Right cardiac atrium (tissue), 5 donors: ENCODE data around the gene C10orf143. TPM values are rescaled to one million over a fixed set of nuclear protein-coding genes. Genes with fewer than 3 reads are reported as not detected.

Experiments used
- ATAC-seq, 2 donors: fragments of 200-7000 bp; cut with Tn5 transposase; one replicate each; pipeline versions ENCODE4 v1.8.0 to v1.9.1; 2020; ENCODE audit warnings: moderate library complexity in 2 of 2, mild to moderate bottlenecking in 1 of 2
- DNase-seq, 3 donors: peaks; one replicate each; pipeline ENCODE4 v3.0.0-alpha.2; 2020
- H3K27ac ChIP-seq: one replicate; pipeline ENCODE4 v1.5.1; 2013; ENCODE audit warnings: mild to moderate bottlenecking, low read length, control low read depth, moderate library complexity
- H3K27me3 ChIP-seq: one replicate; pipeline ENCODE4 v1.6.1; 2013; ENCODE audit not compliant: control insufficient read depth, insufficient read depth
- H3K4me1 ChIP-seq: one replicate; pipeline ENCODE4 v1.6.1; 2013; ENCODE audit warnings: low read length; ENCODE audit not compliant: control insufficient read depth, insufficient read depth
- H3K4me3 ChIP-seq: one replicate; pipeline ENCODE4 v1.5.1; 2013; ENCODE audit warnings: low read length, control low read depth
- H3K9me3 ChIP-seq: one replicate; pipeline ENCODE4 v1.6.1; 2013; ENCODE audit warnings: low read length; ENCODE audit not compliant: control insufficient read depth
- WGBS: extraction: QIAGEN DNeasy Blood & Tissue Kit; methylation state at CpG from one replicate; pipeline ENCODE4 v1.1.7; 2013; 5-methylcytosine and 5-hydroxymethylcytosine counted together
- intact Hi-C, 4 donors: fragments of 100-400 bp; cut with DNase I; formaldehyde crosslinking; loops; one replicate each; pipeline versions ENCODE4 v1.11.0 to v1.14.0; 2022 to 2023
- polyA plus RNA-seq: library from polyadenylated mRNA; stranded (reverse); fragments of 200-250 nt; gene quantifications from one replicate; pipeline ENCODE4 v1.2.3, GENCODE V29; 2013
- total RNA-seq, 4 donors: library from RNA; stranded (reverse); fragmentation: NEBNext Ultra II Directional; extraction: Animal tissue kit (Norgen Biotek cat#: 25700); gene quantifications; one replicate each; pipeline ENCODE4 v1.2.1, GENCODE V29; 2021
- donor health status: healthy with polysubstance abuse.
- donor health status: DM: no; HTN: yes; CAD: no.
- donor health status: DM: no; HTN: no; CAD: no.
- donor health status: DM: no; HTN: yes; CAD: no; lungs with severe emphysema.
- donor health status: DM: yes; HTN: yes; CAD: no.

C10orf143 gene
- total and polyA plus RNA-seq, 5 donors = 1.7 to 4.0 (median 2.4) TPM

DNA sequence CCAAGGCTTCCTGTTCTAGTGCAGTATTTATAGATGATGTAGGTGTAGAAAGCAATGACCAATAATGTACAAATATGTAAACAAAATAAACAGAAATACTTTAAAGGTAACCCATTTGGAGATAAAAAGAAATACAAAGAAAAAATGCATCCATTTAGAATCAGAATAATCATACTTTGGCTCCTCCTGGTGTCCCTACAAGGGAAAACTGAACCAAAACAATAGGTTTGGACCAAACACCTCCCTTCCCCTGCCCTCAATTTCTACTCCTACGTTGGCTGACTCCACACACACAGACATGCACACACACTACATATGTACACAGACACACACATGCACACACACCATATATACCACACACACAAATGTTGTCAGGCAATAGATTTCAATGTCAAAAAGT is 36.0 kb downstream of the C10orf143 start:
- Histone ChIP-seq H3K27me3 (no peaks in the 10 kb centered on the region), H3K4me1 (no peaks in the 10 kb centered on the region), H3K27ac (no peak overlapping the region), H3K9me3 (no peaks in the 10 kb centered on the region), H3K4me3 (no peak overlapping the region)
- no peak for ATAC-seq
- DNase-seq = no peak
- WGBS = 56% methylated on average over 1 of the region's 1 CpG
- intact Hi-C loops = no loop called here

DNA sequence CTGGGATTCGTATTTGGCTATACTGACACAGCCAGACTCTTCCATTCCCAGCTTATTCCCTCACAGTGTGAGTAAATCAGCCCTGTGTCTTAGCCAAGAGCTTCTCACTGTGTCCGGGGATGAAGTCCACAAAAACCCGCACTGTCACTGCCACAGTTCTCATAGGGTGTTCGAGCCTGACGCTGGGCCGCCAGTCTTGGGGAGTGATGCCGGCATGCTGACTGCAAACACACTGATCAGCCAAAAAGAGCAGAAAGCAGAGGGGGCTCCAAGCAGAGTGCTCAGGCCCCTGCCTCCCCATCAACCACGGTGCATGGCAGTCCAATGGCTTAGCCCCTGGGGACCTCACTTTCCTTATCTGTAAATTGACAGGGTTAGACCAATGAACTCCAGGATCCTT is 36.7 kb downstream of the C10orf143 start:
- H3K4me3 ChIP-seq = no peak overlapping the region
- no peak for DNase-seq
- H3K9me3 ChIP-seq = no peaks in the 10 kb centered on the region
- ATAC-seq = no peak
- WGBS = 95% methylated on average over 8 of the region's 8 CpGs
- H3K4me1 ChIP-seq = no peaks in the 10 kb centered on the region
- H3K27me3 ChIP-seq = no peaks in the 10 kb centered on the region
- intact Hi-C loops = no loop called here
- H3K27ac ChIP-seq = no peak overlapping the region

DNA sequence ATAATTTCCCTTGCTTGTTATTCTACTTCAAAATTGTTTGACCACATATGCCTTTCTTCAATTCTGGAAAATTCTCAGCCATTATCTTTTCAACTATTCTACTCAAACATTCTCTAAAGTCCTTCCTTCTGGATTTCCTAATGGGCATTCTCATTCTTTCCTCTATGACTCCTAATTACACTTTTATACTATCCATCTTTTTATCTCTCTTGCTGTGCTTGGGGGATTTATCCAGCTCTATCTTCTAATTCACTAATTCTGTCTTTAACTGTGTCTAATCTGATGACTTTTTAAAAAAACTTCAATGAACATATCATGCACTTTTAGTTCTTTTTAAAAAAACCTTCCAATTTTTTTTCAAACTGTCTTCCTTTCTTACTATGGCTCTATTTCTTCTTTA is 38.4 kb downstream of the C10orf143 start:
- H3K9me3 ChIP-seq = no peaks in the 10 kb centered on the region
- no peak for DNase-seq
- no peak for ATAC-seq
- no peaks in the 10 kb centered on the region for H3K27me3 ChIP-seq
- intact Hi-C loops = no loop called here
- H3K4me1 ChIP-seq = no peaks in the 10 kb centered on the region
- H3K27ac ChIP-seq = no peak overlapping the region
- H3K4me3 ChIP-seq = no peak overlapping the region

DNA sequence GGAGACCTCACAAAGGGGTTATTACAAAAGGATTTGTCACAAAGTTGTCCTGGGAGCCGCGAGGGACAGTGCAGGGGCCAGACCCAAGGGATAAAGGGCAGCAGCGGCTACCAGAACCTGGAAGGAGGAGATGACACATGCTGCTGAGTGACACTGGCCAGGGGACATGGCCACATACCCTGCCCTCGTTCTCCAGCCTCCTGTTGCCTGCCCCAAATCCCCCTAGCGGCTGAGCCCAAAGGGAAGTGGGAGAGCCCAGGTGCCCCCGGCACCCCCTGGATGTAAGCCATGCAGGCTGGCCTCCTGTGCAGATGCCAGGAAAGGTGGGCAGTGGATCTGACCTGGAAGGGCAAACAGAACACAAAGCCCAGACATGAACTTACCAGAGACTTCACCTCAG is 42.7 kb downstream of the C10orf143 start:
- ATAC-seq (no peak), DNase-seq (no peak)
- H3K4me1 ChIP-seq = no peaks in the 10 kb centered on the region
- H3K4me3 ChIP-seq = no peak overlapping the region
- no peak overlapping the region for H3K27ac ChIP-seq
- H3K27me3 ChIP-seq = no peaks in the 10 kb centered on the region
- intact Hi-C loops = no loop called here
- WGBS = 89% methylated on average over 6 of the region's 6 CpGs
- H3K9me3 ChIP-seq = no peaks in the 10 kb centered on the region

DNA sequence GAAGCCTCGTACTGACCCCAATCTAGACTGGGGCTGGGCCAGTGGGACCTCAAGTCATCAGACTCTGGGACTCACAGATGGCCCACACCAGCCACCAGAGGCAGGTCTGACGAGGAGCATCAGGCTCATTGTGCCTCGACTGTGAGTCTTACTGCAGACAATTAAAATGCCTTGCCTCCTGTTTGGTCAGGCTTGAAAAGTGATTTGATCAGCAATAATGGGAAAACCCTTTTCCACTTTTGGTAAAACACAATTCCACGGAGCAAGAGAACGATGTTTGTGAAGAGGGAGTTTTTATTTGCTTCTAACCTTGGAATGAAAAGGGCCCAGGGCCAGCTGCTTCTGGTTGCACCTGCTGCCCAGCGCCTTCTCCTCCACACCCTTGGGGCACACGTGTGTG is 43.9 kb downstream of the C10orf143 start:
- 90% methylated on average over 7 of the region's 7 CpGs for WGBS
- H3K4me1 ChIP-seq = no peaks in the 10 kb centered on the region
- intact Hi-C loops = no loop called here
- no peaks in the 10 kb centered on the region for H3K27me3 ChIP-seq
- H3K9me3 ChIP-seq = no peaks in the 10 kb centered on the region
- no peak overlapping the region for H3K27ac ChIP-seq
- no peak overlapping the region for H3K4me3 ChIP-seq
- DNase-seq (no peak), ATAC-seq (no peak)

DNA sequence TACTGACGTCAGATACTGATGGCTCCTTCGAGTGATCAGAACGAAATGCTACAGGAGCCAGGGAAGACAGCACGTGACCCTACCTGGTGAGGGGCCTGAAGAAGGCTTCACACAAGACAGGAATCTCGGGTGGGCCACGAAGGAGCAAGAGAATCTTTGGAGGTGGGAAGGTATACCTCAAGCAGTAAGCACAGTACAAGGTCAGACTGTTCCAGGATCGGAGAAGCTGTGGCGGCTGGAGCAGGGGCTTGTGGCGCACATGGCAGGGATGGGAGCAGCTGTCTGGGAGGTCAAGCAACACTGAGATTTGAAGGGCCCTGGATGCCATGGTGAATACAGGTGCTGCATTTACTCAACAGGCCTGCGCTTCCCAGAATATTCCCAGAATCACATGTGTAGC is 45.4 kb downstream of the C10orf143 start:
- Histone ChIP-seq H3K4me1 (no peaks in the 10 kb centered on the region), H3K4me3 (no peak overlapping the region), H3K9me3 (no peaks in the 10 kb centered on the region), H3K27me3 (no peaks in the 10 kb centered on the region), H3K27ac (no peak overlapping the region)
- DNase-seq (no peak), ATAC-seq (peak in 1 of 2 donors; percentile 16)
- intact Hi-C loops = no loop called here
- 84% methylated on average over 10 of the region's 10 CpGs for WGBS

DNA sequence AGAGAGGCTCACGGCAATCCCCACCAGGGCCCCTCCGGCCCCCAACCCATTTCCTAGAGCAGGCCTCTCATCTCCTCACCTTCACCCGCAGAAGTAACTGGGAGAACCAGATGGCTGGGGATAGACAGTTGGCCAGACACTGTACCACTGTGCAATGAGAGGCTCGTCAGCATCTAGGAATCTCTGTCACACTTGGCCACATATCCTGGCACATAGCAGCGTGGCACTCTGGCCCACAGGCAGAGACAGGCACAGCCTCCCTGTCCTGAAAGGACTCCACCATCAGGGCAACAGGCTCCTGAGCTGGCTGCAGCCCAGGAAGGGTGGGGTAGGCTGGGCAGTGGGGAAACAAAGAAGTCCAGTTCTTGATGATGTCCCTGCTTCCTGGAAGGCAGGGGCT is 45.8 kb downstream of the C10orf143 start:
- no peaks in the 10 kb centered on the region for H3K9me3 ChIP-seq
- WGBS = 78% methylated on average over 5 of the region's 5 CpGs
- H3K27ac ChIP-seq = no peak overlapping the region
- no peak for DNase-seq
- H3K27me3 ChIP-seq = no peaks in the 10 kb centered on the region
- peak in 1 of 2 donors; percentile 22 for ATAC-seq
- no peaks in the 10 kb centered on the region for H3K4me1 ChIP-seq
- no peak overlapping the region for H3K4me3 ChIP-seq
- intact Hi-C loops = no loop called here

DNA sequence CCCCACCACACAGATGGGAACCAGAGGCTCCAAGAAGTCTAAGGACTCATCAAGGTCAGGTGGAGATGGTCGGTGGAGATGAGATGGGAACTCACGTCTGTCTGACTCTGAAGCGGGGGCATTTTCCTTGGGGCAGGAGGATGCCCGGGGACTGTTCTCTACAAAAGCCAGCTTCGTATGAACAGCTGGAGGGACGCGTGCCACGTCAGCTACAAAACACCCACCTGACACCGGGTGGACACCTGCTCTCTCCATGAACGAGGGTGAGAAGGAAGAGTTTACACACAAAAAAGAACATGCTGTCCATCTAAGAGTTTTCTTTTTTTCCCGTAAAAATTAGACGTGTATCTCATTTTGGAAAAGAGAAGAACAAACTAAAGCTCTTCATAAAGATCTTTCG is 47.7 kb downstream of the C10orf143 start:
- Histone ChIP-seq H3K27me3 (no peaks in the 10 kb centered on the region), H3K4me3 (no peak overlapping the region), H3K4me1 (no peaks in the 10 kb centered on the region), H3K27ac (no peak overlapping the region), H3K9me3 (no peaks in the 10 kb centered on the region)
- WGBS = 94% methylated on average over 13 of the region's 13 CpGs
- intact Hi-C loops = no loop called here
- no peak for DNase-seq
- ATAC-seq = no peak

DNA sequence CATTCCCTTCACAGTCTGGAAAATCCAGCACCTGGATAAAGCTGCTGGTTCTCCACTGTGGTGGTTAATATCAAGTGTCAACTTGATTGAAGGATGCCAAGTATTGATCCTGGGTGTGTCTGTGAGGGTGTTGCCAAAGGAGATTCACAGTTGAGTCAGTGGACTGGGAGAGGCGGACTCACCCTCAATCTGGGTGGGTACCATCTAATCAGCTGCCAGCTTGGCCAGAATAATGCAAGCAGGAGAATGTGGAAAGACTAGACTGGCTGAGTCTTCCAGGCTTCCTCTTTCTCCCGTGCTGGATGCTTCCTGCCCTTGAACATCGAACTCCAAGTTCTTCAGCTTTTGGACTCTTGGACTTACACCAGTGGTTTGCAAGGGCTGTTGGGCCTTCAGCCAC is 48.4 kb downstream of the C10orf143 start:
- Histone ChIP-seq H3K27ac (no peak overlapping the region), H3K9me3 (no peaks in the 10 kb centered on the region), H3K4me1 (no peaks in the 10 kb centered on the region), H3K27me3 (no peaks in the 10 kb centered on the region), H3K4me3 (no peak overlapping the region)
- DNase-seq (no peak), ATAC-seq (no peak)
- intact Hi-C loops = no loop called here
- WGBS = 86% methylated on average over 3 of the region's 3 CpGs

DNA sequence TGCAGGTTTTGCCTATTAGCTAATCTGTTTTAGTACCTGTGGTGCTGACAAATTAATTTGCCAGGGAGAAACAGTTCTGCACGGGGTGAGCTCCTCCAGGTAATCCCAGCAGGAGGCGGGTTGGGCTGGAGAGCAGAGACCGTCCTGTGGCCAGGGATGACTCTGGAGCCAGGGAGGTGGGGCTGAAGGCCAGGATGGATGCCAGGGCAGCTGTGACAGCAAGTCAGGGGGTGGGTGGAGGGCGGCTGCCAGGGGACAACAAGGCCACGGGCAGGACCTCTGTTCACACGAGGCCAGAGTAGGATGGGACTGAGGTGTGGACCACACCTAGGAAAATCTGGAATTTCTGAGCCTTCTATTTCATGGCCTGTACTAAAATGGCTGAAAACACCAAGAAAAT is 48.9 kb downstream of the C10orf143 start:
- no peak for ATAC-seq
- DNase-seq = no peak
- Histone ChIP-seq H3K4me3 (no peak overlapping the region), H3K9me3 (no peaks in the 10 kb centered on the region), H3K27ac (no peak overlapping the region), H3K4me1 (no peaks in the 10 kb centered on the region), H3K27me3 (no peaks in the 10 kb centered on the region)
- 82% methylated on average over 6 of the region's 6 CpGs for WGBS
- intact Hi-C loops = no loop called here

DNA sequence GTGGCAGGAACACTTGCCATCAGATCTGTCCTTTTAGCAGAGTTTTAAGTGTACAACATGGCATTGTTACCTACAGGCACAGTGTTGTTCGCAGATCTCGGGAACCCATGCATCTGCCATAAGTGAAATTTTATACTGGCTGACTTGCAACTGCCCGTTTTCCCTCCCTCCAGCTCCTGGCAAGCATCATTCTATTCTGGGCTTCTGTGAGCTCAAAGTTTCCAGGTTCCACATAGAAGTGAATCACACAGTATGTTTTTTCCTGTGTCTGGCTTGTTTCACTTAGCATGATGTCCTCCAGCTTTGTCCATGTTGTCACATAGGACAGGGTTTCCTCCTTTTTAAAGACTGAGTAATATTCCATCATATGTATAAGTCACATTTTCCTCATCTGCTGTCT is 56.6 kb downstream of the C10orf143 start:
- intact Hi-C loops = no loop called here
- no peak for DNase-seq
- Histone ChIP-seq H3K4me1 (no peaks in the 10 kb centered on the region), H3K9me3 (no peaks in the 10 kb centered on the region), H3K27ac (no peak overlapping the region), H3K4me3 (no peak overlapping the region), H3K27me3 (no peaks in the 10 kb centered on the region)
- 88% methylated on average over 3 of the region's 3 CpGs for WGBS
- no peak for ATAC-seq

DNA sequence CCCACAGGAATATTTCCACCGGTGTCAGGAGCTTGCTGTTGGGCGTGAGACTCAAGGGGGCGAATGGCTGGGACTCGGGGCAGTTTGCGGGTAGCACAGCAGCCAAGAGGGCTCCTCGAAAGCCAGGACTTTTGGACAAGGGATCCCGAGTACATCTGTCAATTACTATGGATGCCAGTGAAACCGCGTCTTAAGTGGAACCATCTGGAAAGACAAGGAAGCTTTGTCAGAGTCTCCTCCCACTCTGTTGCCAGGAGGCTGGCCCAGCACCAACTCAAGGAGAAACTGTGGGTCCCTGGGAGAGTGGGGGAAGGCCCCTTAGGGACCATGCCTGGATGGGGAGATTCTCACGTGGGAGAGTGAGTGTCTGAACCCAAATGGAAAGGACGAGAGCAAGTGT is 57.1 kb downstream of the C10orf143 start:
- DNase-seq (no peak), ATAC-seq (no peak)
- intact Hi-C loops = no loop called here
- no peak overlapping the region for H3K27ac ChIP-seq
- H3K9me3 ChIP-seq = no peaks in the 10 kb centered on the region
- no peak overlapping the region for H3K4me3 ChIP-seq
- H3K4me1 ChIP-seq = no peaks in the 10 kb centered on the region
- 85% methylated on average over 11 of the region's 11 CpGs for WGBS
- no peaks in the 10 kb centered on the region for H3K27me3 ChIP-seq
